IPS DF 19.7 (cell line): ENCODE results near the gene SLF2.

Experiments used
- DNase-seq: peaks from one replicate; pipeline ENCODE4 v3.0.0-alpha.2; 2013; ENCODE audit warnings: low read depth, low spot score

The SLF2 gene

DNA sequence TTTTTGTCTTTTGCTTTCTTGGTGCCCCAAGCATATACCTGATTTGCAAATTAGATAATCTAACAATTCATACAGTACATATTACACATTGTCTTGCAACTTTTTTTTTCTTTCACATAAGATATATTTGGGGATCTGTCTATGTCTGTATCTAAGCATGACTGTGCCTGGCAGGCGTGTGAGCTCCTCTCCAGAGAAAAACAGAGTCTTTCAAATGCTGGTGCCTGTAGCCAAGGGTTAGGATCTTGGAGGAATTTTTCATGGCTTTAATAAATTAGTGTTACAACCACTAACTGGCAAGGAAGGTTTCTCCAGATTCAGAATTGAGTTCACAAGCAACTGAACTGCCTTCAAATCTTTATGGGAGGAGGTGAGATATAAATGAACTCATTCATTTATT, 14.8 kb upstream of the SLF2 start:
- DNase-seq: no peak

- no peak for DNase-seq
Measured at GRCh38 chr10:100899171-100899570, 13.6 kb upstream of the SLF2 start.

DNA sequence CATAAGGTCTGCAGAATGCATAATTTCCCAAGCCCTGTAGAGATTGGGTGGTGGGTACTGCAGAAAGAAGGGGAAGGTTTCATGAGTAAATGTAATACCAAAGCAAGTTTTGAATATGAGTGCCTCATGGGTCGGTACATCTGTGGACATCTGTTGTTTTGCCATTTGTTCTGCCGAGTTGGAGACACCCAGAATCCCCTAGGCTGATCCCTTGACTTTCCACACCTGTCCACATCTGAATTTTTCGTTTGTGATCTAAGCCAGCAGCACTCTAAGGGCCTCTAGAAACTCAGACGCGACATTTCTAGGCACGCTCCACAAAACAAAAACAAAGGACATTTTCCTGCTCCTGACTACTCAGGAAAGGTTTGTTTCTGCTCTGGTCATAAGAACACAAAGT, 11.7 kb upstream of the SLF2 start:
- no peak for DNase-seq

DNA sequence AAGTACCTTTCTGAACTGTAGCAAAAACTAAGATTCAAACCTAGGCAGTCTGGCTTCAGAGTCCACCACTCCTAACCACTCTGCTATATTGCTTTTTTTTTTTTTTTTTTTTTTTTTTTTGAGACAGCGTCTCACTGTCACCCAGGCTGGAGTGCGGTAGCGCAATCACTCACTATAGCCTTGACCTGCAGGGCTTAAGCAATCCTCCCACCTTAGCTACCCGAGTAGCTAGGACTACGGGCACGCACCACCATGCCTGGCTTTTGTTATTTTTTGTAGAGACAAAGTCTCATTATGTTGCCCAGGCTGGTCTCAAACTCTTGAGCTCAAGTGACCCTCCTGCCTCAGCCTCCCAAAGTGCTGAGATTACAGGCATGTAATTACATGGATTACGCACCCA, 10.1 kb upstream of the SLF2 start:
- DNase-seq: no peak

GRCh38 chr10:100904917-100905316, 7.8 kb upstream of the SLF2 start:
- no peak for DNase-seq

DNA sequence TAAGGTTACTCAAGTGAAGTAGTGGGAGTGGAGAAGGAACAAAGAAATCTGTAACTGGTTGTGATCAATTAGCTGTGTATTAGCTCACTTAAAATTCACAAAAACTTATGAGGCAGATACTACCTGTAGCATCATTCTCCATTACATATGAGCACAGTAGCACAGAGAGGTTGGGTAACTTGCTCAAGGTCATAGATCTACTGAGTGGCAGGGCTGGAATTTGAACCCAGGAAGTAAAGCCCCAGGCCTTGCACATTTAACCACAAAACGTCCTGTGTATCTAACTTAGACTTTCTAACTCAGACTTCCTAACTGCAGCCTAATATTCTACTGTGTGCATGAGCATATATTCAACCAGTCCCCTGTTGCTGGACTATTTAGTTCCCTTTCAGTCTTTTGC, 5.6 kb upstream of the SLF2 start:
- no peak for DNase-seq

DNA sequence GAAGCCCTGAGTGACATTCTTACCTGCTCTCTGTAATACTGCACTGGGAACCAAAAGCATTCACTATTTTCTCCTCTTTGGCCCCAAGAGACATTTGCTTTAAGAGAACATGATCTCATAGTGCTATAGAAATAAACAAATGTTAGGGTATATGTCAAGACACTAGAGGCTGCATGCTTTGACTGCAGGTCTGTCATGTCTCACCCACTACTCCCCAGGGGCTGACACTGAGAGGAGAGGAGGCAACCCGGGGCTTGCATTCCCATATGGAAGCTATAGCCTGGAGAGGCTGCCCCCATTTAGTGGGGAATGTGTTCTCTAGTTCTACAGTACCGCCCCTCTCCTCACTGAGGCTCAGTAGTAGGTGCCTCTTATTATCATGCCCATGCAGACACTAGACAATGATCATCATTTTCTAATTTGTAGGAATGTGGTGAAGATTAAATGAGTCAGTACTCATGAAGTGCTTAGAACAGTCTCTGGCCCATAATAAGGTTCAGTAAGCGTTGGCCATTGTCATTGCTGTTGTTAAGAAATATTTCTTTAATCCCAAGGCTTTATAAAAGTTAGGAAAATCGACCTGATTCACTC, 4.9 kb upstream of the SLF2 start:
- no peak for DNase-seq

- no peak for DNase-seq
Measured at GRCh38 chr10:100908378-100908777, 4.4 kb upstream of the SLF2 start.

GRCh38 chr10:100909501-100910263, 3.1 kb upstream of the SLF2 start:
- DNase-seq: no peak

GRCh38 chr10:100911472-100911871, 1.3 kb upstream of the SLF2 start:
- DNase-seq: no peak

GRCh38 chr10:100912013-100912604, 654 bp upstream of the SLF2 start:
- no peak for DNase-seq

DNA sequence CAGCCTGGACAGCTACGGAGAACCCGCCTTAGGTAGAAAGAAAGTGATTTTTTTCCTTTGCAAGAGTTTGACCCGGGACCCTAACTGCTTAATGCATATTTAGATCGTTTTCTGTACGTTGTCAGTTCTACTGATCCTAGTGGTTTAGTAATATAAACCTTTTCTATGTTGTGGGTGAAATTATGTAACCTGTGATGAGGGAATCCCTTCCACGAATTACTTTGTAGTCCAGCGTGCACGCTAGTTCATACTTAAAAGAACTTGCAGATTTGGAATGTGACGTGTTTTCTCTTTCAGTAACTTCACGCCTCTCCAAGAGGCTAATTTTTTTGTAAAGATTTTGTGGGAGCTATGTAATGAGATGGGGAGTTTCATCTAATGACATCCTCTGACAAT, 705 bp downstream of the SLF2 start:
- no peak for DNase-seq

- DNase-seq: no peak
Measured at GRCh38 chr10:100917071-100917470, 4.3 kb downstream of the SLF2 start.

DNA sequence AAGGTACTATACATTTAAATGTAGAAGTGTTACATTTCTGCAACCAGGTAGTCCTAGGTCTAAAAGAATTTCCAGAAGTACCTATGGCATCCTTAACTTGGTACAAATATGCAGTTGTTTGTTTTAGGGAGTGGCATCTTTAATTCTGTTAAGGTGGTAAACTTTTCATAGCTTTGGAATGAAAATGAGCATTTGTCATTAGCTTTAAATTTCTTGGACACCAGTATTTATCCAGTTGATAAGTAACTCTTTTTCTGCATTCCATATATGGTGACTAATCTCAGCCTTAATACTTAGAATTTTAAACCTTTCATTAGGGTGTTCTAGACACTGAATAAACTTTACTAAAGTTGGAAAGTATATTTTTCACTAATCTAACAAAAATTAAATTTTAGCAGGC, 10.8 kb downstream of the SLF2 start:
- DNase-seq: no peak

- no peak for DNase-seq
Measured at GRCh38 chr10:100927266-100927665, 14.5 kb downstream of the SLF2 start.

- DNase-seq: no peak
Measured at GRCh38 chr10:100928039-100928438, 15.3 kb downstream of the SLF2 start.

DNA sequence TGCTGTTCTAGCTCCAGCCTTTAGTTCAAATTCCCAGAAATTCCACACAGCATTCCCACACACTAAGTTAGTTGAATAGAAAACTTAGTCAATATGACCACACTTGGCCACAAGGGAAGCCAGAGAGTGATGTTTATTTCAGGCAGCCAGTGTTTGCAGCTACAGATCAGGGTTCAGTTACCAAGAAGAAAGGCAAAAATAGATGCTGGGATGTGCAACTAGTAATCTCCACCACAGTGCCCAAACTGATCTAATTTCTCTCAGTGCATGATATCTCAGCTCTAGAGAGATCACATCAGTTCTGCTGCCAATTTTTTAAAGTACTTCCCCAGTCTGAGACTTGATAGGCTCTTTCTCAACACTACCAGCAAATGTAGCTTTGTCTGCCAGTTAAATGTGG, 17.6 kb downstream of the SLF2 start:
- no peak for DNase-seq

GRCh38 chr10:100934084-100934659, 21.4 kb downstream of the SLF2 start:
- no peak for DNase-seq

DNA sequence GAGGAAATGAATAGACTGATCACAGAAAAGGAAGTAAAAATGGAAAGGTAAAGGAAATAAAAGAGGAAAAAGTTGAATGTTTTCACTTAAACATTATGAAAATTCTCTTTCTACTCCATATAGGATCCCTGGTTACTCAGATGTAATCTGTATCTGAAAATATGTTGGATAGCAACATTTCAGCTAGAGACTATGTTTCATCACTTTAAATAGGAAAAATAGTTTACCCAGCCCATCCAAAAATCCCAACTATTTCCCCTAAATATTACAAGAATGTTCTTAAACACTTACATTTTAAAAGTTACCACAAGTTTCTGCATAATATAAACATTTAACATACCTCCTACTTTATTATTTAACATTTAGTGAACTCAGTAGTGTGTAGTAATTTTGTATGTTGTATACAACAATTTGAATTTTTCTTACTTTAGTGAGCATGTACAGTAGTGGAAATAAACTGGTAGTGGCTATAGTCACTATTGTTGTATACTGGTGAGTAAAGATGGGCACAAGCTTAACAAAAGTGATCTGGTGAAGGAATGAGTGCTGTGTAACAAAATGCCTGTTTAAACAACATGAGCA, 27.1 kb downstream of the SLF2 start:
- no peak for DNase-seq

- no peak for DNase-seq
Measured at GRCh38 chr10:100942229-100942628, 29.5 kb downstream of the SLF2 start.

DNA sequence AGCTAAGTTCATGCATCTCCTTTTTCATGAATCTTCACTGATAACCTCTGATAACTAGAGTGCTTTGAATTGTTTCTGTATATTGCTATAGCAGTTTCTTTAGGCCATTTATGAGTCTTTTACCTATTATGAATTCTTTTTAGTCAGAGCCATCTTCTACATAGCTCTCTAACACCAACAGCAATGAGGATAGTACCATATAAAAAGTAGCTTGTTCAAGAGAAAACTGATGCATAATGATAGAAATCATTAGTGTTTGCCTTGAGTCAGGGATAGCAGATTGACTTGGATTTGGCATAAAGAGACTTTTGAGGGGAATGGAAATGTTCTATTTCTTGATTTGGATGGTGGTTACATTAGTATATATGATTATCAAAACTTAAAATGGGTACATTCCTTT, 30.7 kb downstream of the SLF2 start:
- no peak for DNase-seq

GRCh38 chr10:100945754-100946153, 33.0 kb downstream of the SLF2 start:
- no peak for DNase-seq

DNA sequence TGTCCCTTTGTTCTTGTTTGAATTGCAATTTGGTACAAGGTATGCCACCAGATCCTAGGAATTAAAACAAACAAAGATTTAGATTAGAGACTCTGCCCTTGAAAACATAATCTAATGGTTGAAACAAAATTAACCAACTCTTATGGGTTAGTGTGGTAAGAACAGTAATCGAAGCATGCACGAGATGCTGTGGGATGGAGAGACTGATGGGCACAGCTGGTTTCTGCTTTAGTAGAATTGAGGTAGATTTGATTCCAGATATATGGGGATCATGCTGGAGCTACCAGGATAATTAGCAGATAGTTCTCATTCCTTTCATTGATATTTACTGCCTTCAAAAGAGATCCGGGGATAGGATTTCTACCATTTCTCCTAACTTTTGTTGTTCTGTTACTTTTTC, 36.2 kb downstream of the SLF2 start:
- DNase-seq: no peak
